Smooth muscle cell (in vitro differentiated cells): ENCODE measurements around the gene RGS3. TPM values are rescaled to one million over a fixed set of nuclear protein-coding genes. Genes with fewer than 3 reads are reported as not detected.

Source experiments
- DNase-seq: peaks from one replicate; lab custom pipeline; 2025; ENCODE audit not compliant: unreplicated experiment; lab: John Stamatoyannopoulos, UW
- H2AFZ ChIP-seq: fragments of 200-600 bp; sonication (generic); 2 replicates; pipeline ENCODE4 v1.6.0; 2016; ENCODE audit warnings: antibody characterized with exemption, low read depth, mild to moderate bottlenecking
- H3F3A ChIP-seq: fragments of 200-600 bp; sonication (generic); 2 replicates; pipeline ENCODE4 v1.6.0; 2017; ENCODE audit warnings: antibody characterized with exemption, low read depth
- H3K27ac ChIP-seq: fragments of 200-600 bp; sonication (generic); 2 replicates; pipeline ENCODE4 v1.5.1; 2016; ENCODE audit warnings: low read depth, mild to moderate bottlenecking
- H3K27me3 ChIP-seq: fragments of 200-600 bp; sonication (generic); 2 replicates; pipeline ENCODE4 v1.6.1; 2016; ENCODE audit warnings: low read depth, mild to moderate bottlenecking
- H3K36me3 ChIP-seq: fragments of 200-600 bp; sonication (generic); 2 replicates; pipeline ENCODE4 v1.5.1; 2016; ENCODE audit warnings: low read depth
- H3K4me1 ChIP-seq: fragments of 200-600 bp; sonication (generic); 2 replicates; pipeline ENCODE4 v1.5.1; 2016; ENCODE audit warnings: low read depth
- H3K4me2 ChIP-seq: fragments of 200-600 bp; sonication (generic); 2 replicates; pipeline ENCODE4 v1.6.0; 2016; ENCODE audit warnings: mild to moderate bottlenecking
- H3K4me3 ChIP-seq: fragments of 200-600 bp; sonication (generic); 2 replicates; pipeline ENCODE4 v1.5.1; 2016; ENCODE audit warnings: mild to moderate bottlenecking
- H3K79me2 ChIP-seq: fragments of 200-600 bp; sonication (generic); 2 replicates; pipeline ENCODE4 v1.6.0; 2016; ENCODE audit warnings: low read depth, mild to moderate bottlenecking
- H3K9ac ChIP-seq: fragments of 200-600 bp; sonication (generic); 2 replicates; pipeline ENCODE4 v1.6.0; 2016; ENCODE audit warnings: low read depth
- H3K9me3 ChIP-seq: fragments of 200-600 bp; sonication (generic); replicated peaks from 2 replicates; pipeline ENCODE4 v1.5.1; 2016; ENCODE audit warnings: low read depth
- H4K20me1 ChIP-seq: fragments of 200-600 bp; sonication (generic); 2 replicates; pipeline ENCODE4 v1.6.0; 2016; ENCODE audit warnings: low read depth
- WGBS: methylation state at CpG from one replicate; pipeline ENCODE4 v1.1.7; 2016; ENCODE audit warnings: low lambda C conversion rate; 5-methylcytosine and 5-hydroxymethylcytosine counted together
- polyA plus RNA-seq: library from polyadenylated mRNA; unstranded; fragments of >200 nt; fragmentation: Nextera tagmentation; extraction: Ambion mirVana; gene quantifications from 2 replicates; pipeline ENCODE4 v1.2.1, GENCODE V29; 2016
- total RNA-seq: library from RNA; depleted of rRNA; stranded (reverse); fragments of >200 nt; gene quantifications from 2 replicates; pipeline ENCODE4 v1.2.3, GENCODE V29; 2014
- TF ChIP-seq, protein P1 (sequence below): fragments of 200-600 bp; sonication (generic); IDR thresholded peaks from 2 replicates; pipeline ENCODE4 v1.5.1; 2017; ENCODE audit warnings: borderline replicate concordance, mild to moderate bottlenecking, antibody characterized with exemption; ENCODE audit not compliant: insufficient read depth, poor library complexity, severe bottlenecking

Gene RGS3
- total and polyA plus RNA-seq, 2 experiments from 2014 or later = 43.8 to 108 TPM

DNA sequence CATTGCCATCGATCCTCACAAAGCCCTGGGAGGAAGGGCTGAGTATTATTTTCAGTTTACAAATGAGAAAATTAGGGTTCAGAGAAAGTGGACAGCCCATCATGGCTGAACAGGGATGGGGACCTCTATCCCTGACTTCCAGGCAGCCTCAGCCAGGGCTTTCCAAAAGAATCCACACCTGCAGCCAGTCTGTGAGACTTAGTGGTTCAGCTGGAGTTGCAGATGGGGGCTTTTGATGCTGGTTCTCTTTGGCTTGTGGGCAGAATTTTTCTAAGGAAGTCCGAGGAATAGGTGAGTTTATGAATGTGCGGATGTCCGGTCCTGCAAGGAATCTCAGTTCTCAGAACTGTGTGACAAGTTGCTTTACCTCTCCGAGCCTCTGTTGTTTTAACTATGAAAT is 138.1 kb downstream of the RGS3 start:
- H3K36me3 ChIP-seq = no peaks in the 10 kb centered on the region

DNA sequence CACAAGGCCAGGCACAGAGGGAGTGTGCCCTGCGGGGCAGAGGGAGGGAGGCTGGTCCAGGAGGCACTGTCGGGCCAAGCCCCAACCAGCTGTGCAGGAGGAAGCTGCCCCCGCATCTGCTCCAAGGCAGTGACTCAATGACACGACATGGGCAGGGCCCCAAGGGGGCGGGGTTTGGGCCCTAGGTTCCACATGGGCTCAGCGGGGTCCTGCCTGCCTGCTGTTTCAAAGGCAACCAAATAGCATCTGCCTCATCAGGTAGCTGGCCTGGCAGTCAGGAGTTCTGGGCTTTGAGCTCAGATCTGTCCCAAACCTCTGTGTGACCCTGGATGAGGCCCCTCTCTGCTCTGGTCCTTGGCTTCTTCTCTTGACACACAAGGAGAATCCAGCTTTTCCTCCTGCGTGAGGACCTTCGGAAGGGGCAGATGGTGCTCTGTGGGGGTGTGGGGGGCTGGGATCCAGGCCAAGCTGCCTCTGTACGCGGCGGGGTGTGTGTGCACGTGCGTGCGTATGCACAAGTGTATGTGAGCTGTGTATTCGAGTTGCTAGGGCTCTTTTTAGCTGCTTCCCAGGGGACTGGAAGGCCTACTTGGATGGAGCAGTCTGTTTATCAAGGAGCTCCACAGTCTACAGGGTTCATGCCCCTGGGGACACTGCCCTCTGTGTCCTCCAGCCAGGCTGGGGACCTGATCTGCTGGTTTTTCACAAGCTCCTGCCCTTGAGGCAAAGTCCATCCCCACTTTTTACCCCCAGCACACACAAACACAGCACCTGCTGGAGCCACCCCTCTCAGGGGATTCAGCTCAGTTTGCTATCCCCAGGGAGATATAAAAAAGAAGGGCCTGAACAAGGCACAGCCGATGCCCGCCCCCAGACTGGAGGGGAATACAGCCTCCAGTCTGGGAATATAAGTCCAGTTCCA is 138.9 kb downstream of the RGS3 start:
- Histone ChIP-seq H4K20me1 (peaks cover 5% of the 10 kb centered on the region), H3K4me2 (peak overlapping the region; percentile 53), H3K4me3 (no peak overlapping the region), H3K9me3 (no peaks in the 10 kb centered on the region), H3F3A (peaks cover 13% of the 10 kb centered on the region), H2AFZ (no peak overlapping the region), H3K4me1 (peaks cover 17% of the 10 kb centered on the region), H3K79me2 (peaks cover 6% of the 10 kb centered on the region), H3K36me3 (no peaks in the 10 kb centered on the region), H3K9ac (no peak overlapping the region), H3K27ac (peak overlapping the region; percentile 41), H3K27me3 (no peaks in the 10 kb centered on the region)
- TF ChIP-seq, protein P1, sequence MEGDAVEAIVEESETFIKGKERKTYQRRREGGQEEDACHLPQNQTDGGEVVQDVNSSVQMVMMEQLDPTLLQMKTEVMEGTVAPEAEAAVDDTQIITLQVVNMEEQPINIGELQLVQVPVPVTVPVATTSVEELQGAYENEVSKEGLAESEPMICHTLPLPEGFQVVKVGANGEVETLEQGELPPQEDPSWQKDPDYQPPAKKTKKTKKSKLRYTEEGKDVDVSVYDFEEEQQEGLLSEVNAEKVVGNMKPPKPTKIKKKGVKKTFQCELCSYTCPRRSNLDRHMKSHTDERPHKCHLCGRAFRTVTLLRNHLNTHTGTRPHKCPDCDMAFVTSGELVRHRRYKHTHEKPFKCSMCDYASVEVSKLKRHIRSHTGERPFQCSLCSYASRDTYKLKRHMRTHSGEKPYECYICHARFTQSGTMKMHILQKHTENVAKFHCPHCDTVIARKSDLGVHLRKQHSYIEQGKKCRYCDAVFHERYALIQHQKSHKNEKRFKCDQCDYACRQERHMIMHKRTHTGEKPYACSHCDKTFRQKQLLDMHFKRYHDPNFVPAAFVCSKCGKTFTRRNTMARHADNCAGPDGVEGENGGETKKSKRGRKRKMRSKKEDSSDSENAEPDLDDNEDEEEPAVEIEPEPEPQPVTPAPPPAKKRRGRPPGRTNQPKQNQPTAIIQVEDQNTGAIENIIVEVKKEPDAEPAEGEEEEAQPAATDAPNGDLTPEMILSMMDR = no peak
- 31% methylated on average over 17 of the region's 17 CpGs for WGBS
- DNase-seq = peak; percentile 35

More for the DNA sequence above, 138.1 kb downstream of the RGS3 start:
- DNase-seq = no peak
- Histone ChIP-seq H3K27me3 (no peaks in the 10 kb centered on the region), H3K79me2 (peaks cover 14% of the 10 kb centered on the region), H4K20me1 (peaks cover 12% of the 10 kb centered on the region), H3K9ac (no peak overlapping the region), H3K4me1 (peaks cover 17% of the 10 kb centered on the region), H3K27ac (no peak overlapping the region), H3K9me3 (no peaks in the 10 kb centered on the region), H3K4me2 (no peak overlapping the region), H3F3A (peaks cover 13% of the 10 kb centered on the region), H3K4me3 (no peak overlapping the region), H2AFZ (no peak overlapping the region)
- WGBS = 94% methylated on average over 5 of the region's 5 CpGs
- TF ChIP-seq, protein P1 = no peak

DNA sequence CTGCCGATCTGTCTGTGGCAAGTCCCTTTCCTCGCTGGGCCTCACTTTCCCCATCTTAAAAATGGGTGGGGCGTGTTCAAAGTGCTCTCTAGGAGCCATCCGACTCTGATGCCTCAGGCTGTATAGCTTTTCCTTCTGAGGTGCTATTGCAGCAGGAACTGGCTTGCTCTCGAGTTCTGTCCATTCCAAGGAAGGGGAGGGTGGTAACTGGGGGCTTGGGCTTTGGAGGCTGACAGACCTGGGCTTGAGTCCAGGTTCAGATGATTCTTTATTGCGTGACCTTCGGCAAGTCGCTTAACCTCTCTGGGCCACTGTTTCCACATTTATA is 139.5 kb downstream of the RGS3 start:
- Histone ChIP-seq H4K20me1 (no peaks in the 10 kb centered on the region), H3K4me1 (peaks cover 17% of the 10 kb centered on the region), H3K27ac (peak overlapping the region; percentile 41), H3K79me2 (peaks cover under 1% of the 10 kb centered on the region), H3K27me3 (no peaks in the 10 kb centered on the region), H3K9me3 (no peaks in the 10 kb centered on the region), H3K9ac (no peak overlapping the region), H3F3A (peaks cover 8% of the 10 kb centered on the region), H3K36me3 (no peaks in the 10 kb centered on the region), H3K4me2 (peak overlapping the region; percentile 53), H2AFZ (no peak overlapping the region), H3K4me3 (no peak overlapping the region)
- DNase-seq = no peak
- WGBS = 84% methylated on average over 8 of the region's 8 CpGs
- TF ChIP-seq, protein P1 = no peak
